GM18507 (cell line): Measurements from ENCODE around the gene LUZP2.

Experiments
- DNase-seq: peaks from one replicate; pipeline ENCODE4 v3.0.0; 2011; ENCODE audit warnings: low read depth; ENCODE audit not compliant: insufficient read length; ENCODE audit errors: extremely low spot score
- FAIRE-seq: peaks from 2 replicates; lab custom pipeline; 2011; peaks lifted over from hg19 to GRCh38; lab: Jason Lieb, UNC

Gene LUZP2

GRCh38 chr11:24496736-24497725 is at the start of gene LUZP2:
LUZP2 (plus strand) TSS chr11:24497053.
- DNase-seq (no peak), FAIRE-seq (no peak)

GRCh38 chr11:24453129-24453718 is 43.6 kb upstream of the LUZP2 start:
- FAIRE-seq (no peak), DNase-seq (no peak)

- FAIRE-seq: no peak
- DNase-seq: no peak
Observed at GRCh38 chr11:24457985-24458384, 38.9 kb upstream of the LUZP2 start.

- DNase-seq: no peak
- no peak for FAIRE-seq
Observed at GRCh38 chr11:24470431-24470830, 26.4 kb upstream of the LUZP2 start.

GRCh38 chr11:24471084-24471483 is 25.8 kb upstream of the LUZP2 start:
- FAIRE-seq (no peak), DNase-seq (no peak)

- no peak for DNase-seq
- FAIRE-seq: no peak
Observed at GRCh38 chr11:24478718-24479117, 18.1 kb upstream of the LUZP2 start.

- FAIRE-seq (no peak), DNase-seq (no peak)
Observed at GRCh38 chr11:24489477-24489876, 7.4 kb upstream of the LUZP2 start.

GRCh38 chr11:24496386-24496735 is 492 bp upstream of the LUZP2 start:
- FAIRE-seq: no peak
- no peak for DNase-seq

- DNase-seq (no peak), FAIRE-seq (no peak)
Observed at GRCh38 chr11:24497831-24498230, 978 bp downstream of the LUZP2 start.

GRCh38 chr11:24502425-24502824 is 5.6 kb downstream of the LUZP2 start:
- FAIRE-seq (no peak), DNase-seq (no peak)

GRCh38 chr11:24509114-24509513 is 12.3 kb downstream of the LUZP2 start:
- no peak for FAIRE-seq
- no peak for DNase-seq

- FAIRE-seq: no peak
- no peak for DNase-seq
Observed at GRCh38 chr11:24511511-24511910, 14.7 kb downstream of the LUZP2 start.

GRCh38 chr11:24513479-24514218 is 16.8 kb downstream of the LUZP2 start:
- DNase-seq (no peak), FAIRE-seq (no peak)

GRCh38 chr11:24514219-24514594 is 17.4 kb downstream of the LUZP2 start:
- no peak for DNase-seq
- no peak for FAIRE-seq

GRCh38 chr11:24515632-24516031 is 18.8 kb downstream of the LUZP2 start:
- no peak for FAIRE-seq
- no peak for DNase-seq

- DNase-seq (no peak), FAIRE-seq (no peak)
Observed at GRCh38 chr11:24516638-24517037, 19.8 kb downstream of the LUZP2 start.

GRCh38 chr11:24521601-24522000 is 24.7 kb downstream of the LUZP2 start:
- DNase-seq (no peak), FAIRE-seq (no peak)

- DNase-seq (no peak), FAIRE-seq (no peak)
Observed at GRCh38 chr11:24524156-24524555, 27.3 kb downstream of the LUZP2 start.

- DNase-seq: no peak
- no peak for FAIRE-seq
Observed at GRCh38 chr11:24531528-24531927, 34.7 kb downstream of the LUZP2 start.

- FAIRE-seq: no peak
- DNase-seq: no peak
Observed at GRCh38 chr11:24543771-24544170, 46.9 kb downstream of the LUZP2 start.
